HG03045 (cell line): ENCODE measurements around the gene GOLPH3L.
"Not testable (repeated sequence)": the region's sequence is repeated elsewhere in the genome, so short reads cannot be mapped to it uniquely, and the experiment has no call there.

Experiments
- ATAC-seq: cut with Tn5 transposase; IDR thresholded peaks from one replicate; pipeline ENCODE4 v1.9.1; 2021; ENCODE audit warnings: mild to moderate bottlenecking, moderate library complexity; ENCODE audit not compliant: unreplicated experiment

GOLPH3L gene

GRCh38 chr1:150619576-150620509 lies 77.1 kb downstream of the GOLPH3L start:
- ATAC-seq: no peak

DNA sequence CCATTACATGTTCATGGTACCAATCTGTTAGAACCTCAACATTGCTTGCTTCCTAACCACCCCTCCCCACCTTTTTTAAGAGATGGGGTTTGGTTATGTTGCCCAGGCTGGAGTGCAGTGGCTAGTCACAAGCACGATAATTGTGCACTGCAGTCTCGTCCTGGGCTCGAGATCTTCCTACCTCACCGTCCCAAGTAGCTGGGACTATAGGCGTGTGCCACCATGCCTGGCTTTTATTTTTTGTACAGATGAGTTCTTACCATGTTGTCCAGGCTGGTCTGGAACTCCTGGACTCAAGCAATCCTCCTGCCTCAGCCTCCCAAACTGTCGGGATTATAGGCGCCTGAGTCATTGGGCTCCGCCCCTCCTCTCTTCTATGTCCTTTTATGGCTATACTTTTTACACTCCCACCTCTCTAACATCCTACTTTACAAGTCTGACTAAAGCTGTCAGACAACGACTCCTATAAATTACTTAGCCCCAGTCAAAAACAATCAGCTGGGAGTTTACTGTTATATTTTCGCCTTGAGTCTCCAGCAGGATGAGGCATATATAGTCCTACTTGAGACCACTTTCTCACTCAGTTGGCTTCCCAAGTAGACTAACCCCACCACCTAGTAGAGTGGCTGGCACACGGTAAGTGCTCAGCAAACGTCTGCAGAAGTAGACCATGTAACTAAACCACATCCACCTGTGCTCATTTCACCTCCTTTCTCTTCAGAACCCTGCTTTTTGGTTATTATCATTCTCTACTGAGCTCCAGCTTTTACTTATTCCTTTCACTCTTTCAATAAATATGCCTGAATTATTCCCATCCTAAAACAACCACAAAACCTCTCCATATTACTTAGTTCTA lies 81.4 kb downstream of the GOLPH3L start:
- no peak for ATAC-seq

GRCh38 chr1:150613061-150613920 lies 83.7 kb downstream of the GOLPH3L start:
- peak; percentile 37 for ATAC-seq

GRCh38 chr1:150612014-150612345 lies 85.0 kb downstream of the GOLPH3L start:
- no peak for ATAC-seq

DNA sequence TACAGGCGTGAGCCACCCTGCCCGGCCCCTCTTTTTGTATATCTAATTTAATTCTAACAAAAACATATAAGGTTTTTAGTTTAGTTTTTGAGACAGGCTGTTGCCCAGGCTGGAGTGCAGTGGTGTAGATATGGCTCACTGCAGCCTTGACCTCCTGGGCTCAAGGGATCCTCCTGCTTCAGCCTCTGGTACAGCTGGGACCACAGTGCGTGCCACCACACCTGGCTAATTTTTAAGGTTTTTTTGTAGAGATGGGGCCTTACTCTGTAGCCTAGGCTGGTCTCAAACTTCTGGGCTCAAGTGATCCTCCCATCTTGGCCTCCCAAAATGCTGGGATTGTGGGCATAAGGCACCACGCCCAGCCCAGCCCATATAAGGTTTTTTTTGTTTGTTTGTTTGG lies 86.4 kb downstream of the GOLPH3L start:
- no peak for ATAC-seq

GRCh38 chr1:150609732-150610131 lies 87.2 kb downstream of the GOLPH3L start:
- ATAC-seq: no peak

DNA sequence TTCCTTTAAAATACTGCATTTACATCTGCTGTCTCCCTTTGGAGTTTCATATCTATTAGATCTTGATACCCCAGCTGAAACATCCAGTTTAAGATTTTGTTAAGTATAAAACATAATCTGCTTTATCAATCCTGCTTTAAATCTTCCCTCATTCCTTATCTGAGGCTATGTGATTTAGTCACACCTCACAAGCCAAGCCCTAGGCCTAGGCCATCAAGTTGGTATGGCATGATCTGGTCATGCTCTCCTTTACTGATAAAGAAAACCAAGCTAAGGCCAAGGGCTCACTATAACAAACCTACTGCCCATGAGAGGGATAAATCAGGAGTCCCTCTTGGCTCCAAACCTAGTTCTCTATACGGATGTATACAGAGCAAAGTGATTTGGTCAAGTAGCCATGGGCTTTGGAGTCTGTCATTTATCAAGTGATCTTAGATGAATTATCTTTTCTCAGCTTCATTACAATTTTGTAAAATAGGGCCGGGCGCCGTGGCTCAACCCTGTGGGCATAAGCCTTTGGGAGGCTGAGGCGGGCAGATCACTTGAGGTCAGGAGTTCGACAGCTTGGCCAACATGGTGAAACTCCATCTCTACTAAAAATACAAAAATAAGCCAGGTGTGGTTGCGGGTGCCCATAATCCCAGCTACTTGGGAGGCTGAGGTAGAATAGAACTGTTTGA lies 90.4 kb downstream of the GOLPH3L start:
- ATAC-seq: no peak

DNA sequence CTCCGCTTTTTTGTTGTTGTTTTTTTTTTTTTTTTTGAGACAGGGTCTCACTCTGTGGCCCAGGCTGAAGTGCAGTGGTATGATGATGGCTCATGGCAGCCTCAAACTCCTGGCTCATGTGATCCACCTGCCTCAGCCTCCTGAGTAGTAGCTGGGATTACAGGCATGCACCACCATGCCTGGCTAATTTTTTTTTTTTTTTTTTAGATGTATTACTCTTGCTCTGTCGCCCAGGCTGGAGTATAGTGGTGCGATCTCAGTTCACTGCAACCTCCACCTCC lies 91.6 kb downstream of the GOLPH3L start:
- not testable (repeated sequence) for ATAC-seq

GRCh38 chr1:150604226-150604588 lies 92.7 kb downstream of the GOLPH3L start:
- ATAC-seq: no peak

DNA sequence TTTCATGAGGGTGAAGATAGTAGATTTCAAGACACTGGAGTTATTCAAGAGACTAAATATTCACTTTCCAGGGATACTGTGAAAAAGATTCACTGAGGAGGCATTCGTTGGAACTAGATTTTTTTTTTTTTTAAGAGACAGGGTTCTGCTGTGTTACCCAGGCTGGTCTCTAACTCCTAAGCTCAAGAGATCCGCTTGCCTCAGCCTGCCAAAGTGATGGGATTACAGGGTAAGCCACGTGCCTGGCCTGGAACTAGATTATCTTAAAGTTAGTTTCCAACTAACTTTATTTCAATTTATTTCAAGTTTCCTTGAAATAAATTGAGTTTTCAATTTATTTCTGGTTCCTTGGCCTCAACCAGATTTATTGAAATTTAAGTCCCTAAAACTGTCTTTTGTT lies 93.2 kb downstream of the GOLPH3L start:
- ATAC-seq: no peak

- not testable (repeated sequence) for ATAC-seq
Measured at GRCh38 chr1:150602372-150602771, 94.6 kb downstream of the GOLPH3L start.

DNA sequence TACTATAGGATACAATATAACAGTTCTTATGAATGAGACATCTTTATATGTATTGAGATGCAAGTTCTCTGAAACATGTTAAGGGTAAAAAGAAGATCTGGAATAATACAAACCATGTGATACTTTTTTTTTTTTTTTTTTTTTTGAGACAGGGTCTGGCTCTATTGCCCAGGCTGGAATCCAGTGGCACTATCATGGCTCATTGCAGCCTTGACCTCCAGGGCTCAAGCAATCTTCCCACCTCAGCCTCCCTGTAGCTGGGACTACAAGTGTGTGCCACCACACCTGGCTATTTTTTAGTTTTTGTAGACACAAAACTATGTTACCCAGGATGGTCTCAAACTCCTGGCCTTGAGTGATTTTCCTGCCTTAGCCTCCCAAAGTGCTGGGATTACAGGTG lies 95.4 kb downstream of the GOLPH3L start:
- no peak for ATAC-seq

- not testable (repeated sequence) for ATAC-seq
Measured at GRCh38 chr1:150598346-150598745, 98.6 kb downstream of the GOLPH3L start.

DNA sequence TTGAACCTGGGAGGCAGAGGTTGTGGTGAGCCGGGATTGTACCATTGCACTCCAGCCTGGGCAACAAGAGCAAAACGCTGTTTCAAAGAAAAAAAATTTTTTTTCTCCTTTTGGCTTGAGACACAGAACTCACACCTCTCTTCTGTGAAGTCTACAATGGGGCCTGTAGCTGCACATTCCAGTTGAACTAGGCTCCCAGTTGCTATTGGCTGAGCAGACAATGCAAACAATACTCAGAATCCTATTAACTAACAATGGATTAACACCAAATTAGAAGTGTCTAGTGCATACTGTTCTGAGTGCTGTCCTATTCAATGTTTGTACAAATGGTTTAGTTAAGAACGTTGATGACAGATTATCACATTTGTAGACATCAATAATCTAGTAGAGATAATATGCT lies 100.0 kb downstream of the GOLPH3L start:
- ATAC-seq: no peak
